ENCODE results near the gene SMARCC2. TPM values are rescaled to one million over a fixed set of nuclear protein-coding genes. Genes with fewer than 3 reads are reported as not detected.

SMARCC2 gene
- total and polyA plus RNA-seq, 9 of the 15 experiments (the other 6 are each of a cell fraction or from before 2014, with no cell fraction given): 11.9 to 86.0 (median 36.6) TPM

DNA sequence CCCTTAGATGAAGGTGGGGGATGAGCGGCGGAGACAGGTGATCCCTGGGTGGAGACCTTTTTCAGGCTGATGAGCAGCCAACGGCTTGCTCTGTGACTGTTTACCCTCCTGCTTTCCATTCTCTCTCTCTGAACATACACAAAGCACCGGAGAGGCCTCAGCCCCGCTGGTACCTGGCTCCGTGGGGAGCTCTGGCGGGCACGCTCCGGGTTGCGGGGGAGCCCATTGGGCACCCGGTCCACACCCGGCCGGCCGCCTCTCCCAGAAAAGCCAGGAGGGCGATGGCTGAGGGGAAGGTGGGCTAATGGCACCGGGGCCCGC is 545 bp downstream of the SMARCC2 start (continued):
- no peak for TF ChIP-seq YY1 (IDR thresholded peaks at IDR 0.05; ENCODE audit: borderline replicate concordance in 1 of 3, control insufficient read depth in 1 of 3, extremely low read depth in 1 of 3, insufficient read depth in 3 of 3, insufficient read length in 1 of 3, insufficient replicate concordance in 2 of 3, low read depth in 1 of 3, low read length in 2 of 3)

GRCh38 chr12:56188131-56188777 is 1.0 kb downstream of the SMARCC2 start:
- Histone ChIP-seq H2AFZ (ENCODE audit: low read depth, low read length) (peak overlapping the region; percentile 32; the same call in 1 of the 2 replicates), H4K20me1 (replicated peaks; ENCODE audit: control insufficient read depth, insufficient read depth, low read length) (no peaks in the 10 kb centered on the region), H3K4me1 (replicated peaks in 1 of 2; ENCODE audit: control insufficient read depth in 2 of 2, insufficient read depth in 2 of 2, low read length in 2 of 2) (peaks cover 4 to 16% of the 10 kb centered on the region in 2 experiments; a peak in 3 of 5 replicates), H3K79me2 (ENCODE audit: control insufficient read depth, insufficient read depth, low read length) (peaks cover 42% of the 10 kb centered on the region), H3K9ac (ENCODE audit: insufficient read depth in 1 of 2, low read depth in 2 of 2, low read length in 2 of 2) (peak overlapping the region; percentile 79 to 96), H3K4me3 (peak overlapping the region; percentile 85), H3K4me2 (ENCODE audit: insufficient read depth, low read length) (peak overlapping the region; percentile 90), H3K36me3 (ENCODE audit: control insufficient read depth, insufficient read depth, low read length) (peaks cover 41% of the 10 kb centered on the region), H3K27me3 (ENCODE audit: control insufficient read depth in 2 of 2, insufficient read depth in 2 of 2, low read length in 2 of 2) (no peaks in the 10 kb centered on the region), H3K9me3 (replicated peaks; ENCODE audit: control insufficient read depth, insufficient read depth, low read depth, low read length) (no peaks in the 10 kb centered on the region), H3K27ac (ENCODE audit: extremely low read depth, low read depth, low read length) (peak overlapping the region; percentile 76), H3K9me1 (ENCODE audit: control insufficient read depth, insufficient read depth, low read length) (no peaks in the 10 kb centered on the region)
- in situ Hi-C loops (cut with MboI) (loop anchor here (5.0 kb wide), 1 partner anchor 61 kb away; the partner anchor contains the start of gene ESYT1), intact Hi-C loops (cut with micrococcal nuclease) (no loop called here)
- ChIA-PET CTCF (ENCODE audit: low intra/inter-chr PET ratio) (interaction anchor here (0.8 to 2.9 kb wide), 5 partner anchors 69 to 457 kb away, joined by 4 to 36 read pairs (median 9); partner anchors contain the start of gene ZC3H10), POLR2A (interaction anchor here (0.6 to 5.9 kb wide), 17 partner anchors 12 to 1211 kb away, joined by 3 to 54 read pairs (median 4); partner anchors contain the start of genes ANKRD52, ESYT1, MYL6 and RNF41)
- BruUV-seq (replicated peaks): no TSS peak
- FAIRE-seq: peak; percentile 74
- no peak for DNase-seq (ENCODE audit: extremely low read depth in 1 of 4, low spot score in 3 of 4)
- peak; percentile 47 for TF ChIP-seq NR2C1 (IDR thresholded peaks at IDR 0.05)
- TF ChIP-seq NR2C1 (tag; IDR thresholded peaks at IDR 0.05): peak; percentile 6; the same call in 1 of the 2 replicates
- no peak for TF ChIP-seq SUPT5H (IDR thresholded peaks at IDR 0.05)
- ATAC-seq: no peak
- WGBS (ENCODE audit: insufficient coverage, low coverage, missing lambda C conversion rate): 3% methylated on average over 10 of the region's 10 CpGs

Measured in K562 (cell line).